SK-N-SH treated with all-trans-retinoic acid at 6 μM for 48 hours (cell line): ENCODE results near the gene NARS2.

Experiments used
- ATAC-seq: fragments of 200-7000 bp; cut with Tn5 transposase; 3 replicates; pipeline ENCODE4 v1.9.1; 2020; ENCODE audit warnings: mild to moderate bottlenecking, moderate library complexity
- ARNTL ChIP-seq: fragments of 450-650 bp; formaldehyde crosslinking; IDR thresholded peaks from 2 replicates; pipeline ENCODE4 v1.5.0; 2020; ENCODE audit warnings: low read depth, mild to moderate bottlenecking, moderate library complexity, borderline replicate concordance
- BACH2 ChIP-seq: fragments of 250-450 bp; sonication (Bioruptor Pico); IDR thresholded peaks from 2 replicates; pipeline ENCODE4 v1.9.0; 2021; ENCODE audit warnings: mild to moderate bottlenecking, borderline replicate concordance
- CREB5 ChIP-seq: fragments of 250-450 bp; sonication (Bioruptor Pico); IDR thresholded peaks from 2 replicates; pipeline ENCODE4 v1.5.1; 2020; ENCODE audit warnings: low read depth, mild to moderate bottlenecking, moderate library complexity
- CSDC2 ChIP-seq: fragments of 250-450 bp; sonication (Bioruptor Pico); IDR thresholded peaks from 2 replicates; pipeline ENCODE4 v1.5.0; 2020; ENCODE audit warnings: mild to moderate bottlenecking, moderate library complexity
- ESRRG ChIP-seq: fragments of 250-450 bp; sonication (Bioruptor Pico); IDR thresholded peaks from 2 replicates; pipeline ENCODE4 v1.6.1; 2021; ENCODE audit warnings: mild to moderate bottlenecking
- GLIS3 ChIP-seq: fragments of 250-450 bp; sonication (Bioruptor Pico); IDR thresholded peaks from 2 replicates; pipeline ENCODE4 v1.5.0; 2020; ENCODE audit warnings: mild to moderate bottlenecking, moderate library complexity
- ISL1 ChIP-seq: fragments of 250-450 bp; sonication (Bioruptor Pico); IDR thresholded peaks from 2 replicates; pipeline ENCODE4 v2.1.2; 2022; ENCODE audit warnings: mild to moderate bottlenecking, moderate library complexity
- OSR1 ChIP-seq: fragments of 250-450 bp; sonication (Bioruptor Pico); IDR thresholded peaks from 2 replicates; pipeline ENCODE4 v1.8.0; 2022; ENCODE audit warnings: moderate library complexity, mild to moderate bottlenecking, inconsistent platforms
- PATZ1 ChIP-seq: fragments of 250-450 bp; sonication (Bioruptor Pico); IDR thresholded peaks from 2 replicates; pipeline ENCODE4 v1.8.0; 2020; ENCODE audit warnings: mild to moderate bottlenecking, moderate library complexity, borderline replicate concordance
- PPARA ChIP-seq: fragments of 250-450 bp; sonication (Bioruptor Pico); IDR thresholded peaks from 2 replicates; pipeline ENCODE4 v1.5.0; 2020; ENCODE audit warnings: mild to moderate bottlenecking, borderline replicate concordance
- RARB ChIP-seq: fragments of 250-450 bp; sonication (Bioruptor Pico); IDR thresholded peaks from 2 replicates; pipeline ENCODE4 v1.8.0; 2021; ENCODE audit warnings: mild to moderate bottlenecking, moderate library complexity
- SNAI2 ChIP-seq: fragments of 250-450 bp; sonication (Bioruptor Pico); IDR thresholded peaks from 2 replicates; pipeline ENCODE4 v1.5.0; 2020; ENCODE audit warnings: mild to moderate bottlenecking, moderate library complexity
- TCF4 ChIP-seq: fragments of 250-450 bp; sonication (Bioruptor Pico); IDR thresholded peaks from 2 replicates; pipeline ENCODE4 v1.8.0; 2021; ENCODE audit warnings: mild to moderate bottlenecking, moderate library complexity, borderline replicate concordance
- TOX ChIP-seq: fragments of 250-450 bp; sonication (Bioruptor Pico); IDR thresholded peaks from 2 replicates; pipeline ENCODE4 v1.8.0; 2021; ENCODE audit warnings: mild to moderate bottlenecking, moderate library complexity, borderline replicate concordance
- TSHZ2 ChIP-seq: fragments of 250-450 bp; sonication (Bioruptor Pico); IDR thresholded peaks from 2 replicates; pipeline ENCODE4 v1.5.0; 2020; ENCODE audit warnings: mild to moderate bottlenecking, moderate library complexity
- ZC3H10 ChIP-seq: fragments of 250-450 bp; sonication (Bioruptor Pico); IDR thresholded peaks from 2 replicates; pipeline ENCODE4 v1.5.1; 2021; ENCODE audit warnings: mild to moderate bottlenecking, moderate library complexity
- ZFP3 ChIP-seq: fragments of 250-450 bp; sonication (Bioruptor Pico); IDR thresholded peaks from 2 replicates; pipeline ENCODE4 v1.5.0; 2020; ENCODE audit warnings: mild to moderate bottlenecking, moderate library complexity
- ZFP30 ChIP-seq: fragments of 450-650 bp; formaldehyde crosslinking; IDR thresholded peaks from 2 replicates; pipeline ENCODE4 v1.5.0; 2022; ENCODE audit warnings: mild to moderate bottlenecking, moderate library complexity
- ZNF565 ChIP-seq: fragments of 450-650 bp; formaldehyde crosslinking; conservative IDR thresholded peaks from 2 replicates; pipeline ENCODE4 v1.5.0; 2020; ENCODE audit warnings: low read depth, mild to moderate bottlenecking, moderate library complexity
- ZNF70 ChIP-seq: fragments of 450-650 bp; formaldehyde crosslinking; IDR thresholded peaks from 2 replicates; pipeline ENCODE4 v1.5.0; 2020; ENCODE audit warnings: mild to moderate bottlenecking, moderate library complexity
- ZNF8 ChIP-seq: fragments of 450-650 bp; formaldehyde crosslinking; IDR thresholded peaks from 2 replicates; pipeline ENCODE4 v1.5.0; 2020; ENCODE audit warnings: mild to moderate bottlenecking, moderate library complexity
- TF ChIP-seq, protein P1 (sequence below): fragments of 250-450 bp; sonication (Bioruptor Pico); IDR thresholded peaks from 2 replicates; pipeline ENCODE4 v1.8.0; 2021; ENCODE audit warnings: low read depth, mild to moderate bottlenecking, moderate library complexity, borderline replicate concordance

Gene NARS2

GRCh38 chr11:78429660-78430059, 145.0 kb downstream of the NARS2 start:
- no peak for TF ChIP-seq ESRRG (CRISPR knock-in tag)
- TF ChIP-seq ARNTL: no peak
- no peak for TF ChIP-seq OSR1 (CRISPR knock-in tag)
- TF ChIP-seq ZC3H10 (CRISPR knock-in tag): no peak
- TF ChIP-seq BACH2 (CRISPR knock-in tag): no peak
- no peak for TF ChIP-seq GLIS3 (CRISPR knock-in tag)
- TF ChIP-seq PPARA: no peak
- no peak for TF ChIP-seq TOX
- TF ChIP-seq CREB5 (CRISPR knock-in tag): no peak
- TF ChIP-seq, protein P1, sequence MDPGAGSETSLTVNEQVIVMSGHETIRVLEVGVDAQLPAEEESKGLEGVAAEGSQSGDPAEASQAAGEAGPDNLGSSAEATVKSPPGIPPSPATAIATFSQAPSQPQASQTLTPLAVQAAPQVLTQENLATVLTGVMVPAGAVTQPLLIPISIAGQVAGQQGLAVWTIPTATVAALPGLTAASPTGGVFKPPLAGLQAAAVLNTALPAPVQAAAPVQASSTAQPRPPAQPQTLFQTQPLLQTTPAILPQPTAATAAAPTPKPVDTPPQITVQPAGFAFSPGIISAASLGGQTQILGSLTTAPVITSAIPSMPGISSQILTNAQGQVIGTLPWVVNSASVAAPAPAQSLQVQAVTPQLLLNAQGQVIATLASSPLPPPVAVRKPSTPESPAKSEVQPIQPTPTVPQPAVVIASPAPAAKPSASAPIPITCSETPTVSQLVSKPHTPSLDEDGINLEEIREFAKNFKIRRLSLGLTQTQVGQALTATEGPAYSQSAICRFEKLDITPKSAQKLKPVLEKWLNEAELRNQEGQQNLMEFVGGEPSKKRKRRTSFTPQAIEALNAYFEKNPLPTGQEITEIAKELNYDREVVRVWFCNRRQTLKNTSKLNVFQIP (CRISPR knock-in tag): no peak
- TF ChIP-seq RARB: no peak
- TF ChIP-seq ISL1: no peak
- no peak for TF ChIP-seq PATZ1
- TF ChIP-seq CSDC2 (CRISPR knock-in tag): no peak
- TF ChIP-seq ZNF70 (CRISPR knock-in tag): no peak
- no peak for TF ChIP-seq SNAI2 (CRISPR knock-in tag)
- no peak for TF ChIP-seq TSHZ2
- TF ChIP-seq TCF4 (CRISPR knock-in tag): no peak
- TF ChIP-seq ZFP3 (CRISPR knock-in tag): no peak
- no peak for TF ChIP-seq ZNF565 (CRISPR knock-in tag)
- ATAC-seq: no peak

DNA sequence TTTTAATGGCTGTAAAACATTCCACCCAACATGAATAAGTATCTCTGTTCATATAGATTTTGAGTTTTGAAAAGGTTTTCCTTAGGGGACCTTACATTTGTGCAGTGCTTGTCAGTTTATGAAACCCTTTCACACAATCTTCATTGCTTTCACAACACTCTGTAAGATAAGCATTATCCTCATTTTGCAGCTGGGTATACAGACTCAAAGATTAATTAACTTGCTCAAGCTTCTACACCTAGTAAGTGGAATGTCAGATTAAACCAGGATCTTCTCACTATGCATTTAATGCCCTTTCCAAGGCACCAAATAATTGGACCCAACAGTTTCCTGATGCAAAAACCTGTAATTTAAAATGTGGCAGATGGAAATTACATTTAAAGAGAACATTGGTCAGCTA, 145.5 kb downstream of the NARS2 start:
- no peak for ATAC-seq
- no peak for TF ChIP-seq GLIS3 (CRISPR knock-in tag)
- TF ChIP-seq ZFP30 (CRISPR knock-in tag): no peak
- TF ChIP-seq OSR1 (CRISPR knock-in tag): no peak
- no peak for TF ChIP-seq ZFP3 (CRISPR knock-in tag)
- no peak for TF ChIP-seq ESRRG (CRISPR knock-in tag)
- TF ChIP-seq ZNF8 (CRISPR knock-in tag): no peak
- TF ChIP-seq CSDC2 (CRISPR knock-in tag): no peak
- TF ChIP-seq ZNF565 (CRISPR knock-in tag): no peak
- no peak for TF ChIP-seq TOX
- TF ChIP-seq, protein P1 (CRISPR knock-in tag): no peak
- TF ChIP-seq ZC3H10 (CRISPR knock-in tag): no peak

- ATAC-seq: no peak
- no peak for TF ChIP-seq SNAI2 (CRISPR knock-in tag)
Measured at GRCh38 chr11:78428773-78429172, 145.9 kb downstream of the NARS2 start.
